ENCODE data around the gene OMP.

DNA sequence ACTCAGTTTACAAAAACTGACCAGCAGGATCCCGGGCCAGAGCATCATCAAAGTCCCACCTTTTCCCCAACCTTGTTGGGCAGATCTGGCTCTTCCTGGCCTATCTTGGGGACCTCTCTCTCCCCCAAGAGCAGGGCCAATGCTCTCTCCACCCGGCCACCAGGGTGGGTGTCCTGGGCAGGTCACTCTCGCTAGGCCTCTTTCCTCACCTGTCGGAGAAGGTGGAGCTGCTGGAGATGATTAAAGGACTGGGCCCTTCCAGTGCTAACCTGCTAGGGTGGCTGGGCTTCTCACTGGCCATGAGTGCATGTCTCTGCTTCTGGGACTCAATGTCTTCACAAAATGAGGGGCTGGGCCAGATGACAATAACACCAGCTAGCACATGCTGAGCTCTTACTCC, 38.8 kb upstream of the OMP start:
- TF ChIP-seq, protein P1, sequence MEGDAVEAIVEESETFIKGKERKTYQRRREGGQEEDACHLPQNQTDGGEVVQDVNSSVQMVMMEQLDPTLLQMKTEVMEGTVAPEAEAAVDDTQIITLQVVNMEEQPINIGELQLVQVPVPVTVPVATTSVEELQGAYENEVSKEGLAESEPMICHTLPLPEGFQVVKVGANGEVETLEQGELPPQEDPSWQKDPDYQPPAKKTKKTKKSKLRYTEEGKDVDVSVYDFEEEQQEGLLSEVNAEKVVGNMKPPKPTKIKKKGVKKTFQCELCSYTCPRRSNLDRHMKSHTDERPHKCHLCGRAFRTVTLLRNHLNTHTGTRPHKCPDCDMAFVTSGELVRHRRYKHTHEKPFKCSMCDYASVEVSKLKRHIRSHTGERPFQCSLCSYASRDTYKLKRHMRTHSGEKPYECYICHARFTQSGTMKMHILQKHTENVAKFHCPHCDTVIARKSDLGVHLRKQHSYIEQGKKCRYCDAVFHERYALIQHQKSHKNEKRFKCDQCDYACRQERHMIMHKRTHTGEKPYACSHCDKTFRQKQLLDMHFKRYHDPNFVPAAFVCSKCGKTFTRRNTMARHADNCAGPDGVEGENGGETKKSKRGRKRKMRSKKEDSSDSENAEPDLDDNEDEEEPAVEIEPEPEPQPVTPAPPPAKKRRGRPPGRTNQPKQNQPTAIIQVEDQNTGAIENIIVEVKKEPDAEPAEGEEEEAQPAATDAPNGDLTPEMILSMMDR (IDR thresholded peaks at IDR 0.05): no peak
- TF ChIP-seq POLR2A (IDR thresholded peaks at IDR 0.05): no peak

Data from uterus (tissue), 2 donors.